ENCODE data around the gene GPATCH3.

DNA sequence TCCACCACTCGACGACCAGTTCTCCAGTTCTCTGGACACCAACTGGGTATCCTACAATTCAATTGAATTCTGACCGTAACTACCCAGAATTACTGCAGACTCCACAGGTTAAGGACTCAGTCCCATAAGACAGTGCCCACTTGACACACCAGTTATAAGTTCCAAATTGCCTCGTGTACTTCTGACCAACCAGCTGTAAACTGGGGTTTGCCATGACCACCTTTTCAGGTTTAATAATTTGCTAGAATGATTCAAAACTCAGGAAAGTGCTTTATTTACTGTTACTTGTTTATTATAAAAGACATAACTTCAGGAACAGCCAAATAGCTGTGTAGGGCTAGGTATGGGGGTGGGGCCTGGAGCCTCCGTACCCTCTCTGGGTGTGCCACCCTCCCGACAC is 36.6 kb upstream of the GPATCH3 start:
- TF ChIP-seq, protein P1, sequence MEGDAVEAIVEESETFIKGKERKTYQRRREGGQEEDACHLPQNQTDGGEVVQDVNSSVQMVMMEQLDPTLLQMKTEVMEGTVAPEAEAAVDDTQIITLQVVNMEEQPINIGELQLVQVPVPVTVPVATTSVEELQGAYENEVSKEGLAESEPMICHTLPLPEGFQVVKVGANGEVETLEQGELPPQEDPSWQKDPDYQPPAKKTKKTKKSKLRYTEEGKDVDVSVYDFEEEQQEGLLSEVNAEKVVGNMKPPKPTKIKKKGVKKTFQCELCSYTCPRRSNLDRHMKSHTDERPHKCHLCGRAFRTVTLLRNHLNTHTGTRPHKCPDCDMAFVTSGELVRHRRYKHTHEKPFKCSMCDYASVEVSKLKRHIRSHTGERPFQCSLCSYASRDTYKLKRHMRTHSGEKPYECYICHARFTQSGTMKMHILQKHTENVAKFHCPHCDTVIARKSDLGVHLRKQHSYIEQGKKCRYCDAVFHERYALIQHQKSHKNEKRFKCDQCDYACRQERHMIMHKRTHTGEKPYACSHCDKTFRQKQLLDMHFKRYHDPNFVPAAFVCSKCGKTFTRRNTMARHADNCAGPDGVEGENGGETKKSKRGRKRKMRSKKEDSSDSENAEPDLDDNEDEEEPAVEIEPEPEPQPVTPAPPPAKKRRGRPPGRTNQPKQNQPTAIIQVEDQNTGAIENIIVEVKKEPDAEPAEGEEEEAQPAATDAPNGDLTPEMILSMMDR (conservative IDR thresholded peaks at IDR 0.05; ENCODE audit: low read length), result no peak
- TF ChIP-seq EZH2phosphoT487 (IDR thresholded peaks at IDR 0.05; ENCODE audit: borderline replicate concordance), result no peak
